CD4-positive, alpha-beta T cell (primary cell): ENCODE data around the gene SV2C. TPM values are rescaled to one million over a fixed set of nuclear protein-coding genes. Genes with fewer than 3 reads are reported as not detected.

Experiments used
- ATAC-seq: fragments of 200-7000 bp; cut with Tn5 transposase; one replicate; pipeline ENCODE4 v1.10.0; 2022; ENCODE audit warnings: mild to moderate bottlenecking; ENCODE audit not compliant: poor library complexity
- CTCF ChIA-PET: fragments of 350-600 bp; sonication (Branson Sonifier 250); formaldehyde crosslinking; loops from one replicate; lab custom pipeline; 2021; ENCODE audit warnings: antibody characterized with exemption, inconsistent platforms; lab: Charles Lee
- POLR2A ChIA-PET: fragments of 350-600 bp; sonication (Branson Sonifier 250); formaldehyde crosslinking; loops from one replicate; lab custom pipeline; 2021; ENCODE audit warnings: antibody characterized with exemption, inconsistent platforms; lab: Charles Lee
- DNase-seq, 14 experiments: peaks; one replicate each; pipeline ENCODE4 v3.0.0-alpha.2; 2013 to 2020; ENCODE audit warnings: mixed read lengths in 2 of 14
- H3K27ac ChIP-seq, 2 donors: one replicate each; pipeline versions ENCODE4 v1.5.1 to v1.7.0; 2013; ENCODE audit warnings: low read length in 2 of 2, low read depth in 1 of 2, mild to moderate bottlenecking in 1 of 2
- H3K27me3 ChIP-seq, 2 experiments: 1 replicate in 1 of 2; 2 replicates in 1 of 2; pipeline versions ENCODE4 v1.6.1 to v1.7.0; 2013; ENCODE audit warnings: low read length in 2 of 2, control low read depth in 1 of 2, mild to moderate bottlenecking in 1 of 2, moderate library complexity in 1 of 2; ENCODE audit not compliant: insufficient read depth in 2 of 2, control insufficient read depth in 1 of 2
- H3K36me3 ChIP-seq: one replicate; pipeline ENCODE4 v1.6.1; 2013; ENCODE audit warnings: low read length, control low read depth; ENCODE audit not compliant: insufficient read depth
- H3K4me1 ChIP-seq: one replicate; pipeline ENCODE4 v1.6.1; 2013; ENCODE audit warnings: low read length, control low read depth; ENCODE audit not compliant: insufficient read depth
- H3K4me3 ChIP-seq: one replicate; pipeline ENCODE4 v1.5.1; 2013; ENCODE audit warnings: mild to moderate bottlenecking, low read length, moderate library complexity
- H3K9me3 ChIP-seq, 2 experiments: 1 replicate in 1 of 2; 2 replicates in 1 of 2; pipeline versions ENCODE4 v1.6.1 to v1.7.0; 2013; ENCODE audit warnings: low read length in 2 of 2, mild to moderate bottlenecking in 2 of 2, control low read depth in 1 of 2, moderate library complexity in 1 of 2; ENCODE audit not compliant: control insufficient read depth in 1 of 2, insufficient read depth in 1 of 2
- H3K27ac Mint-ChIP-seq: one replicate; pipeline ENCODE4 v1.8.0; 2020; ENCODE audit warnings: mixed read lengths
- H3K27me3 Mint-ChIP-seq: one replicate; pipeline ENCODE4 v1.8.0; 2021; ENCODE audit warnings: mixed read lengths
- H3K36me3 Mint-ChIP-seq: one replicate; pipeline ENCODE4 v1.8.0; 2021; ENCODE audit warnings: low read depth, mixed read lengths
- H3K4me1 Mint-ChIP-seq: one replicate; pipeline ENCODE4 v1.8.0; 2021; ENCODE audit warnings: low read depth, mixed read lengths
- H3K4me3 Mint-ChIP-seq: one replicate; pipeline ENCODE4 v1.8.0; 2020; ENCODE audit warnings: mild to moderate bottlenecking, mixed read lengths
- H3K9me3 Mint-ChIP-seq: one replicate; pipeline ENCODE4 v1.8.0; 2020; ENCODE audit warnings: mixed read lengths
- CTCF ChIP-seq: fragments of 200-600 bp; IDR thresholded peaks from one replicate; pipeline ENCODE4 v1.8.0; 2022; ENCODE audit warnings: antibody characterized with exemption, mild to moderate bottlenecking
- intact Hi-C, 2 experiments: fragments of 100-400 bp; cut with DNase I in 1 of 2; cut with micrococcal nuclease in 1 of 2; formaldehyde crosslinking; loops; one replicate each; pipeline versions ENCODE4 v1.15.1 to v1.9.0; 2023 to 2025; cut with DNase I, micrococcal nuclease
- total RNA-seq, 174 experiments: library from RNA in 2 of 174; stranded (reverse) in 2 of 174; gene quantifications; one replicate each; pipeline ENCODE4 v1.2.3 and lab custom pipeline; 2021 to 2026

Gene SV2C
- total RNA-seq, 2 experiments from 2014 or later = 0.03 to 0.08 TPM

- no peak overlapping the region for H3K27ac Mint-ChIP-seq
- ATAC-seq (no peak), DNase-seq (no peak)
- intact Hi-C loops = loop anchor here in 1 of 2 experiments (10.0 kb wide), 1 partner anchor 1334 kb away; no protein-coding TSS in a partner anchor
- peaks cover 29% of the 10 kb centered on the region for H3K4me1 ChIP-seq
- no peak for TF ChIP-seq CTCF
- ChIA-PET POLR2A (interaction anchor here (1.3 kb wide), 1 partner anchor 144 kb away, joined by 3 read pairs; no protein-coding TSS in a partner anchor), CTCF (interaction anchor here (1.2 kb wide), 1 partner anchor 144 kb away, joined by 3 read pairs; no protein-coding TSS in a partner anchor)
- H3K27ac ChIP-seq = no peak overlapping the region
- no peaks in the 10 kb centered on the region for H3K9me3 ChIP-seq
- no peak overlapping the region for H3K4me3 ChIP-seq
- H3K36me3 ChIP-seq = no peaks in the 10 kb centered on the region
- H3K27me3 Mint-ChIP-seq = no peaks in the 10 kb centered on the region
- no peaks in the 10 kb centered on the region for H3K9me3 Mint-ChIP-seq
- H3K27me3 ChIP-seq = no peaks in the 10 kb centered on the region
- H3K36me3 Mint-ChIP-seq = peaks cover 11% of the 10 kb centered on the region
- no peak overlapping the region for H3K4me3 Mint-ChIP-seq
- peaks cover 48% of the 10 kb centered on the region for H3K4me1 Mint-ChIP-seq
These were observed 316.1 kb downstream of the SV2C start for GRCh38 chr5:76399268-76399667.

- peaks cover 14% of the 10 kb centered on the region for H3K36me3 Mint-ChIP-seq
- peaks cover 28% of the 10 kb centered on the region for H3K4me1 ChIP-seq
- POLR2A ChIA-PET = interaction anchor here (1.0 to 1.1 kb wide), 2 partner anchors 21 to 74 kb away, joined by 4 to 5 read pairs; no protein-coding TSS in a partner anchor
- peak overlapping the region; percentile 94 for H3K27ac Mint-ChIP-seq
- H3K36me3 ChIP-seq = no peaks in the 10 kb centered on the region
- no peak overlapping the region for H3K4me3 Mint-ChIP-seq
- no peaks in the 10 kb centered on the region for H3K9me3 Mint-ChIP-seq
- no peak for DNase-seq
- H3K27ac ChIP-seq = no peak overlapping the region
- no peak for ATAC-seq
- no peaks in the 10 kb centered on the region for H3K27me3 Mint-ChIP-seq
- no peaks in the 10 kb centered on the region for H3K27me3 ChIP-seq
- CTCF ChIA-PET = interaction anchor here (1.1 kb wide), 1 partner anchor 144 kb away, joined by 3 read pairs; no protein-coding TSS in a partner anchor
- no peak for TF ChIP-seq CTCF
- peaks cover 48% of the 10 kb centered on the region for H3K4me1 Mint-ChIP-seq
- no peak overlapping the region for H3K4me3 ChIP-seq
- H3K9me3 ChIP-seq = no peaks in the 10 kb centered on the region
- intact Hi-C loops = loop anchor here in 1 of 2 experiments (5.0 to 10.0 kb wide), 3 partner anchors 72 to 886 kb away; partner anchors contain the start of genes CERT1 and POLK
These were observed 317.3 kb downstream of the SV2C start for GRCh38 chr5:76400466-76400865.

- Histone ChIP-seq H3K36me3 (no peaks in the 10 kb centered on the region), H3K4me1 (peaks cover 33% of the 10 kb centered on the region), H3K27ac (peak overlapping the region; percentile 90 to 93), H3K27me3 (no peaks in the 10 kb centered on the region), H3K4me3 (peak overlapping the region; percentile 96), H3K9me3 (no peaks in the 10 kb centered on the region)
- DNase-seq (peak in 6 of 14 experiments; percentile 9 to 63 (median 43)), ATAC-seq (no peak)
- no peaks in the 10 kb centered on the region for H3K27me3 Mint-ChIP-seq
- peak overlapping the region; percentile 94 for H3K27ac Mint-ChIP-seq
- no peaks in the 10 kb centered on the region for H3K9me3 Mint-ChIP-seq
- peaks cover 56% of the 10 kb centered on the region for H3K4me1 Mint-ChIP-seq
- peak overlapping the region; percentile 92 for H3K4me3 Mint-ChIP-seq
- ChIA-PET POLR2A (interaction anchor here (0.5 to 5.0 kb wide), 20 partner anchors 10 to 685 kb away, joined by 3 to 136 read pairs (median 4); partner anchors contain the start of gene POC5), CTCF (interaction anchor here (0.6 to 6.3 kb wide), 6 partner anchors 20 to 713 kb away, joined by 4 to 75 read pairs (median 6); no protein-coding TSS in a partner anchor)
- intact Hi-C loops = loop anchor here (1.0 to 10.0 kb wide), 8 partner anchors 17 to 887 kb away; partner anchors contain the start of genes CERT1 (in 1 of the 2) and POLK (in 1 of the 2)
- no peak for TF ChIP-seq CTCF
- H3K36me3 Mint-ChIP-seq = peaks cover 18% of the 10 kb centered on the region
These were observed 318.6 kb downstream of the SV2C start for GRCh38 chr5:76401801-76402250.
